Trophoblast cell (in vitro differentiated cells and primary cell): ENCODE measurements around the gene BICD1.
"Not testable (repeated sequence)": the region's sequence is repeated elsewhere in the genome, so short reads cannot be mapped to it uniquely, and the experiment has no call there.

Experiments
- DNase-seq, 2 donors: peaks; one replicate each; pipeline ENCODE4 v3.0.0-alpha.2; 2016
- H2AFZ ChIP-seq: 2 replicates; pipeline ENCODE4 v1.6.1; 2013; ENCODE audit warnings: low read length, moderate library complexity, mild to moderate bottlenecking; ENCODE audit not compliant: insufficient read depth, poor library complexity
- H2AK5ac ChIP-seq: 2 replicates; pipeline ENCODE4 v1.6.1; 2013; ENCODE audit warnings: mild to moderate bottlenecking, low read length
- H2BK120ac ChIP-seq: 2 replicates; pipeline ENCODE4 v1.6.1; 2013; ENCODE audit warnings: low read length, mild to moderate bottlenecking, moderate library complexity; ENCODE audit not compliant: insufficient read depth, poor library complexity
- H2BK12ac ChIP-seq: 2 replicates; pipeline ENCODE4 v1.6.1; 2013; ENCODE audit warnings: mild to moderate bottlenecking, low read length, moderate library complexity
- H2BK5ac ChIP-seq: 2 replicates; pipeline ENCODE4 v1.6.1; 2013; ENCODE audit warnings: low read length, low read depth, moderate library complexity, mild to moderate bottlenecking; ENCODE audit not compliant: poor library complexity
- H3K14ac ChIP-seq: 2 replicates; pipeline ENCODE4 v1.6.1; 2013; ENCODE audit warnings: mild to moderate bottlenecking, low read length
- H3K18ac ChIP-seq: 2 replicates; pipeline ENCODE4 v1.6.1; 2013; ENCODE audit warnings: mild to moderate bottlenecking, low read length
- H3K23ac ChIP-seq: 2 replicates; pipeline ENCODE4 v1.6.1; 2013; ENCODE audit warnings: low read length
- H3K27ac ChIP-seq: 2 replicates; pipeline ENCODE4 v1.5.1; 2013; ENCODE audit warnings: low read depth, mild to moderate bottlenecking, inconsistent platforms, low read length, moderate library complexity
- H3K27me3 ChIP-seq: 2 replicates; pipeline ENCODE4 v1.6.1; 2013; ENCODE audit warnings: inconsistent platforms, mild to moderate bottlenecking, low read length, moderate library complexity; ENCODE audit not compliant: insufficient read depth
- H3K36me3 ChIP-seq, 2 experiments: 1 replicate in 1 of 2; 2 replicates in 1 of 2; pipeline ENCODE4 v1.6.1; 2013; ENCODE audit warnings: low read length in 2 of 2, mild to moderate bottlenecking in 2 of 2, moderate library complexity in 1 of 2; ENCODE audit not compliant: insufficient read depth in 2 of 2, control insufficient read depth in 1 of 2
- H3K4ac ChIP-seq: 2 replicates; pipeline ENCODE4 v1.6.1; 2013; ENCODE audit warnings: low read depth, mild to moderate bottlenecking, low read length, moderate library complexity
- H3K4me1 ChIP-seq, 2 experiments: 1 replicate in 1 of 2; 2 replicates in 1 of 2; pipeline ENCODE4 v1.6.1; 2013; ENCODE audit warnings: low read length in 2 of 2, mild to moderate bottlenecking in 2 of 2, moderate library complexity in 1 of 2; ENCODE audit not compliant: insufficient read depth in 2 of 2, control insufficient read depth in 1 of 2
- H3K4me2 ChIP-seq: 2 replicates; pipeline ENCODE4 v1.6.1; 2013; ENCODE audit warnings: inconsistent platforms, mild to moderate bottlenecking, low read length, moderate library complexity
- H3K4me3 ChIP-seq: 2 replicates; pipeline ENCODE4 v1.5.1; 2013; ENCODE audit warnings: mild to moderate bottlenecking, low read depth, low read length, inconsistent platforms
- H3K79me1 ChIP-seq: one replicate; pipeline ENCODE4 v1.6.1; 2013; ENCODE audit warnings: low read length
- H3K79me2 ChIP-seq: 2 replicates; pipeline ENCODE4 v1.6.1; 2013; ENCODE audit warnings: low read length, mild to moderate bottlenecking; ENCODE audit not compliant: control insufficient read depth, insufficient read depth, poor library complexity
- H3K9ac ChIP-seq: 2 replicates; pipeline ENCODE4 v1.6.1; 2013; ENCODE audit warnings: mild to moderate bottlenecking, low read length
- H3K9me3 ChIP-seq: 2 replicates; pipeline ENCODE4 v1.6.1; 2013; ENCODE audit warnings: low read depth, mild to moderate bottlenecking, control low read depth, inconsistent platforms, low read length; ENCODE audit not compliant: insufficient read depth
- H4K12ac ChIP-seq: 2 replicates; pipeline ENCODE4 v1.6.1; 2013; ENCODE audit warnings: low read depth, mild to moderate bottlenecking, low read length, moderate library complexity
- H4K8ac ChIP-seq: 2 replicates; pipeline ENCODE4 v1.6.1; 2013; ENCODE audit warnings: low read depth, mild to moderate bottlenecking, low read length, moderate library complexity
- H4K91ac ChIP-seq: one replicate; pipeline ENCODE4 v1.6.1; 2013; ENCODE audit warnings: low read depth, mild to moderate bottlenecking, low read length, moderate library complexity
- WGBS: extraction: QIAGEN DNeasy Blood & Tissue Kit; methylation state at CpG from one replicate; pipeline ENCODE4 v1.1.7; 2013; ENCODE audit warnings: missing lambda C conversion rate; ENCODE audit not compliant: insufficient read length, insufficient coverage; ENCODE audit errors: extremely low coverage; 5-methylcytosine and 5-hydroxymethylcytosine counted together

BICD1 gene

DNA sequence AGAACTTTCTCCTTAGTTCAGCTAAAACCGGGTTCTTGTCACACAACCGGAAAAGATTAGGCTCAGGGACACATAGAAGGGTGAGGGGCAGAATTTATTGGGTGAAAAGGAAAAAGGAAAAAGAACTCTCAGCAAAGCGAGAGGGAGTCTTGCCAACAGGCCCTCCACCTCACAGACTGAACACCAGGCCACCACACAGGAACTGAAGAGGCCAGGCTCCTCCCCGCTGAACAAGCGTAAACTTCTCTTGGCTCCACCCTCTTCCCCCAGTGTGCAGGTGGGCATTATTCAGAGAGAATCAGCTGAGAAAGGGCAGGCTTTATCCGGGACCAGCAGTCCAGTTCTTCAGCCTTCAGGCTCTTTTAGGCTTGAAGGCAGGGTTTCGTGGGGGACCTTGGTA is 167.1 kb downstream of the BICD1 start:
- peaks cover 5 to 8% of the 10 kb centered on the region in 2 experiments for H3K4me1 ChIP-seq
- no CpG with 5 or more reads among the region's 7 CpGs for WGBS
- no peak for DNase-seq

DNA sequence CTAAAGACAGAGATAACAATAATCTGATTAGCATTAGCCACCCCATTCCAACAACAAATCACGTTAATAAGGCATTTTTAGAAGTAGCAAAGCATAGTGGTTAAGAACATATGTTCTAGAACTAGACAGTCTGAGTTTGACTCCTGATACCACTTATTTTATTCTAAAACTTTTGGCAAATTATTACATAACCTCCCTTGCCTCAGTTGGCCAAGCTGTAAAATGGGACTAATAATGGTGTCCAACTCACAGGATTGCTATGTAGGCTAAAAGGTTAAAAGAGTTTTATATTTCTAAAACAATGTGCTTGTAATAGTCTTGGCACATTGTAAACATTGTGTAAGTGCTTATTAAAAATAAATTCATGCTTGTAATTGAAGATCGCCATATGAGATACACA is 168.0 kb downstream of the BICD1 start:
- no peak overlapping the region for H3K9ac ChIP-seq
- no peak overlapping the region for H3K14ac ChIP-seq
- no peaks in the 10 kb centered on the region for H3K79me2 ChIP-seq
- H2BK120ac ChIP-seq, result no peak overlapping the region
- no peak overlapping the region for H2BK5ac ChIP-seq
- no peak overlapping the region for H2BK12ac ChIP-seq
- H3K27me3 ChIP-seq, result no peaks in the 10 kb centered on the region
- no peak overlapping the region for H3K23ac ChIP-seq
- H4K8ac ChIP-seq, result no peak overlapping the region
- no peak overlapping the region for H2AK5ac ChIP-seq
- H3K18ac ChIP-seq, result no peak overlapping the region
- no peak overlapping the region for H3K27ac ChIP-seq
- no CpG with 5 or more reads among the region's 2 CpGs for WGBS
- peaks cover 5 to 8% of the 10 kb centered on the region in 2 experiments for H3K4me1 ChIP-seq
- no peaks in the 10 kb centered on the region for H3K36me3 ChIP-seq
- DNase-seq, result no peak
- H4K12ac ChIP-seq, result no peak overlapping the region
- no peak overlapping the region for H3K4me2 ChIP-seq
- H3K79me1 ChIP-seq, result peaks cover 3% of the 10 kb centered on the region
- no peak overlapping the region for H2AFZ ChIP-seq
- no peak overlapping the region for H3K4me3 ChIP-seq
- H3K9me3 ChIP-seq, result no peaks in the 10 kb centered on the region
- H4K91ac ChIP-seq, result no peak overlapping the region
- H3K4ac ChIP-seq, result no peak overlapping the region

More for the DNA sequence above, 167.1 kb downstream of the BICD1 start:
- no peak overlapping the region for H3K4ac ChIP-seq
- no peak overlapping the region for H2AK5ac ChIP-seq
- no peaks in the 10 kb centered on the region for H3K27me3 ChIP-seq
- H3K79me2 ChIP-seq, result no peaks in the 10 kb centered on the region
- peaks cover 3% of the 10 kb centered on the region for H3K79me1 ChIP-seq
- no peak overlapping the region for H3K23ac ChIP-seq
- no peak overlapping the region for H2BK120ac ChIP-seq
- H2BK12ac ChIP-seq, result no peak overlapping the region
- H4K8ac ChIP-seq, result no peak overlapping the region
- H4K91ac ChIP-seq, result no peak overlapping the region
- H4K12ac ChIP-seq, result no peak overlapping the region
- no peak overlapping the region for H3K18ac ChIP-seq
- H3K36me3 ChIP-seq, result no peaks in the 10 kb centered on the region
- no peak overlapping the region for H3K14ac ChIP-seq
- H3K27ac ChIP-seq, result no peak overlapping the region
- H3K9ac ChIP-seq, result no peak overlapping the region
- no peaks in the 10 kb centered on the region for H3K9me3 ChIP-seq
- no peak overlapping the region for H3K4me2 ChIP-seq
- H3K4me3 ChIP-seq, result no peak overlapping the region
- H2BK5ac ChIP-seq, result no peak overlapping the region
- no peak overlapping the region for H2AFZ ChIP-seq

DNA sequence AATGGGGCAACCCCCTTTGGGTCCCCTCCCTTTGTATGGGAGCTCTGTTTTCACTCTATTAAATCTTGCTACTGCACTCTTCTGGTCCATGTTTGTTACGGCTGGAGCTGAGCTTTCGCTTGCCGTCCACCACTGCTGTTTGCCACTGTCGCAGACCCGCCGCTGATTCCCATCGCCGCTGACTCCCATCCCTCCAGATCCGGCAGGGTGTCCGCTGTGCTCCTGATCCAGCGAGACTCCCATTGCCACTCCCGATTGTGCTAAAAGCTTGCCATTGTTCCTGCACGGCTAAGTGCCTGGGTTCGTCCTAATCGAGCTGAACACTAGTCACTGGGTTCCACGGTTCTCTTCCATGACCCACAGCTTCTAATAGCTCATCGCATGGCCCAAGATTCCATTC is 168.9 kb downstream of the BICD1 start:
- not testable (repeated sequence) for H2AFZ ChIP-seq, H3K4me3 ChIP-seq, H3K79me2 ChIP-seq, H2AK5ac ChIP-seq, H2BK120ac ChIP-seq, H4K8ac ChIP-seq, H3K18ac ChIP-seq, H4K91ac ChIP-seq, H4K12ac ChIP-seq, H2BK12ac ChIP-seq, H3K4me1 ChIP-seq, H3K14ac ChIP-seq, H3K4me2 ChIP-seq, H3K4ac ChIP-seq, H3K27ac ChIP-seq, H3K9ac ChIP-seq, H2BK5ac ChIP-seq, DNase-seq, H3K27me3 ChIP-seq, H3K9me3 ChIP-seq, H3K79me1 ChIP-seq, H3K23ac ChIP-seq, H3K36me3 ChIP-seq
- WGBS, result no CpG with 5 or more reads among the region's 17 CpGs

DNA sequence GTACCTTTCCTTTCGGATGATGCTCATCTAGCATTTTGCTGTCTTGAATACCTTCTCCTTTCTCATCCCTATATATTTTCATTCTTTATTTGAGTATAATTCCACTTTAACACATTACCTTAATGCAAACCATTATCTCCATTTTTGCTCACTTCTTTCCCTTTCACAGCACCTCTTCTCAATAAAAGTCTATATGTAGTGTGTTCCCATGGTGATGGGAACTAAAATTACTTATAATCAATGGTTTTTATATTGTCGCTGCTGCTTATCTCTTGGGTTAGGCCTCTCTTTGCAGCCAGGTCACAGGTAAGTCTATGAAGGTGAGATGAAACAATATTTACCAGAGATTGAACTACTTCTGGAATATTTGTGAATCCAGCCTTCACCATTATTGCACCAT is 171.1 kb downstream of the BICD1 start:
- no peak overlapping the region for H4K91ac ChIP-seq
- H3K4me3 ChIP-seq, result no peak overlapping the region
- H2BK5ac ChIP-seq, result no peak overlapping the region
- no peak overlapping the region for H3K14ac ChIP-seq
- DNase-seq, result no peak
- no peak overlapping the region for H3K23ac ChIP-seq
- H3K4me2 ChIP-seq, result no peak overlapping the region
- H3K18ac ChIP-seq, result no peak overlapping the region
- no peaks in the 10 kb centered on the region for H3K36me3 ChIP-seq
- WGBS, result no CpG with 5 or more reads among the region's 2 CpGs
- H2BK120ac ChIP-seq, result no peak overlapping the region
- no peak overlapping the region for H4K8ac ChIP-seq
- H3K4me1 ChIP-seq, result peaks cover 0 to 2% of the 10 kb centered on the region in 2 experiments
- H3K79me1 ChIP-seq, result no peaks in the 10 kb centered on the region
- H3K4ac ChIP-seq, result no peak overlapping the region
- H3K27ac ChIP-seq, result no peak overlapping the region
- H4K12ac ChIP-seq, result no peak overlapping the region
- no peak overlapping the region for H3K9ac ChIP-seq
- H2AFZ ChIP-seq, result no peak overlapping the region
- H3K9me3 ChIP-seq, result no peaks in the 10 kb centered on the region
- no peaks in the 10 kb centered on the region for H3K27me3 ChIP-seq
- H2BK12ac ChIP-seq, result no peak overlapping the region
- no peaks in the 10 kb centered on the region for H3K79me2 ChIP-seq
- no peak overlapping the region for H2AK5ac ChIP-seq
